Right lobe of liver (tissue), 6 donors: Measurements from ENCODE around the gene C2CD4D. TPM values are rescaled to one million over a fixed set of nuclear protein-coding genes. Genes with fewer than 3 reads are reported as not detected.

Source experiments
- ATAC-seq, 4 donors: fragments of 200-7000 bp; cut with Tn5 transposase; one replicate each; pipeline ENCODE4 v1.9.1; 2020; ENCODE audit warnings: mild to moderate bottlenecking in 4 of 4, moderate library complexity in 4 of 4
- DNase-seq, 3 donors: peaks; one replicate each; pipeline ENCODE4 v3.0.0-alpha.2; 2020
- H3K27ac ChIP-seq, 3 donors: fragments of 200-600 bp; one replicate each; pipeline ENCODE4 v1.8.0; 2022
- H3K27me3 ChIP-seq, 2 donors: fragments of 200-600 bp; one replicate each; pipeline ENCODE4 v1.8.0; 2022
- H3K36me3 ChIP-seq, 4 donors: fragments of 200-600 bp; sonication (generic) in 1 of 4; one replicate each; pipeline versions ENCODE4 v1.5.1 to v1.8.0; 2017 to 2022; ENCODE audit warnings: control low read depth in 1 of 4
- H3K4me1 ChIP-seq, 4 donors: fragments of 200-600 bp; sonication (generic) in 1 of 4; one replicate each; pipeline versions ENCODE4 v1.5.1 to v1.8.0; 2017 to 2022; ENCODE audit warnings: control low read depth in 1 of 4
- H3K4me3 ChIP-seq, 3 donors: fragments of 200-600 bp; one replicate each; pipeline ENCODE4 v1.8.0; 2022
- H3K9me3 ChIP-seq, 4 donors: fragments of 200-600 bp; sonication (generic) in 1 of 4; one replicate each; pipeline versions ENCODE4 v1.5.1 to v1.8.0; 2017 to 2022; ENCODE audit warnings: control low read depth in 1 of 4
- CTCF ChIP-seq, 4 donors: fragments of 200-600 bp in 3 of 4; fragments of 450-650 bp in 1 of 4; IDR thresholded peaks; one replicate each; pipeline versions ENCODE4 v1.5.1 to v1.8.0; 2016 to 2022; ENCODE audit warnings: antibody characterized with exemption in 4 of 4, mild to moderate bottlenecking in 2 of 4
- POLR2A ChIP-seq: fragments of 450-650 bp; IDR thresholded peaks from one replicate; pipeline ENCODE4 v1.6.1; 2017; ENCODE audit warnings: antibody characterized with exemption, mild to moderate bottlenecking
- WGBS: methylation state at CpG from one replicate; pipeline ENCODE4 v1.1.6; 2018; ENCODE audit warnings: low coverage, low lambda C conversion rate; ENCODE audit not compliant: insufficient coverage; ENCODE audit errors: missing lambda C conversion rate; 5-methylcytosine and 5-hydroxymethylcytosine counted together
- intact Hi-C, 2 donors: fragments of 100-400 bp; cut with DNase I; formaldehyde crosslinking; loops; one replicate each; pipeline versions ENCODE4 v1.11.2 to v1.14.1; 2022
- total RNA-seq, 6 experiments: library from RNA; depleted of rRNA in 2 of 6; stranded (reverse); fragments of >200 nt in 2 of 6; fragmentation: NEBNext Ultra II Directional in 3 of 6; extraction: Animal tissue kit (Norgen Biotek cat#: 25700) in 3 of 6; gene quantifications; one replicate each; pipeline versions ENCODE4 v1.1.0 to v1.2.4, GENCODE V29; 2016 to 2023
- donor health status: DM: no; HTN: yes; CAD: no.
- donor health status: DM: no; HTN: no; CAD: no.
- donor health status: DM: no; HTN: no; CAD: no.
- donor health status: DM: no; HTN: yes; CAD: no.
- donor health status: DM: no; HTN: yes; CAD: no.

The C2CD4D gene
- total RNA-seq, 6 experiments from 2014 or later, result not detected

- no peak for DNase-seq
- ATAC-seq, result no peak
- intact Hi-C loops, result no loop called here
- H3K27ac ChIP-seq, result peak overlapping the region; percentile 62 to 88 (median 71)
- TF ChIP-seq CTCF (IDR thresholded peaks at IDR 0.05) (no peak), POLR2A (no peak)
- H3K27me3 ChIP-seq, result no peaks in the 10 kb centered on the region
- peaks cover 0 to 4% (median 1%) of the 10 kb centered on the region in 4 donors for H3K36me3 ChIP-seq
- no peaks in the 10 kb centered on the region for H3K9me3 ChIP-seq
- 16% methylated on average over 3 of the region's 4 CpGs for WGBS
- H3K4me3 ChIP-seq, result peak overlapping the region; percentile 57 to 74 (median 72)
- H3K4me1 ChIP-seq, result peaks cover 0 to 81% (median 32%) of the 10 kb centered on the region in 4 donors
These were observed 8.4 kb downstream of the C2CD4D start for GRCh38 chr1:151831256-151831591.

GRCh38 chr1:151830055-151830454 lies 9.6 kb downstream of the C2CD4D start:
- H3K27ac ChIP-seq, result no peak overlapping the region
- no peaks in the 10 kb centered on the region for H3K27me3 ChIP-seq
- no peaks in the 10 kb centered on the region for H3K9me3 ChIP-seq
- H3K36me3 ChIP-seq, result peaks cover 0 to 4% (median 1%) of the 10 kb centered on the region in 4 donors
- WGBS, result 25% methylated on average over 3 of the region's 6 CpGs
- TF ChIP-seq POLR2A (no peak), CTCF (IDR thresholded peaks at IDR 0.05) (no peak)
- peaks cover 0 to 77% (median 30%) of the 10 kb centered on the region in 4 donors for H3K4me1 ChIP-seq
- DNase-seq, result peak in 1 of 3 donors; percentile 39
- H3K4me3 ChIP-seq, result peak overlapping the region in 2 of 3 donors; percentile 36 to 74
- intact Hi-C loops, result no loop called here
- ATAC-seq, result no peak

DNA sequence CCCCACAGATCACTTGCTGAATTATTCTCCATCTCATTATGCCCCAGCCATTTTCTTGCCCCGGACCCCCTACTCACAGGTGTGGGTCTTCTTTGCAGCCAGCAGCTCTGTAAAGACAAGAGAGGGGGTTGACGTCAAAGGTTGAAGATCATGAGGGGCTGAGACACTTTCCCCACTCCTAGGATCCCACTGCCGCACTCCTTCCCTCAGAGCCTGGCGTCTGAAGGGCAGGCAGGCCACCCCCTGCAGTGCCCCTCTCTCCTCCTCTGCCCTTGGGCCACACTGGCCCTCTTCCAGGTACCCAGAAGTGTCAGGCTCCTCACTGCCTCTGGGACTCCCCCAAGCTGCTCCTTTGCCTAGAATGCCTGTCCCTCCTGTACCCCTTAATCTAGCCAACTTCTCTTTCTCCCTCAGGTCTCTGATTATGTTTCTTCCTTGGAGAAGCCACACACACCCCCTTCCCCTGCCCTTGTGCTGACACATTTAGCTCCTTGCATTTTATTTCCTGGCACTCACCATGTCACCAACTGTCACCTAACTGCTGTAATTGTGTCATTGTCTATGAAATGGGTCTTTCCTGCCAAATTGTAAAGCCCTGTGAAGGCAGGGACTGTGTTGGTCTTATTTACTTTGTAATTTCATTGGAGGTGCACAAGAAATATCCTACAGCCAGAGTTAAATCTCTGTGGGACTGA lies 10.1 kb downstream of the C2CD4D start:
- Histone ChIP-seq H3K27me3 (no peaks in the 10 kb centered on the region), H3K27ac (no peak overlapping the region), H3K36me3 (peaks cover 0 to 4% (median 1%) of the 10 kb centered on the region in 4 donors), H3K4me1 (peaks cover 0 to 75% (median 27%) of the 10 kb centered on the region in 4 donors), H3K4me3 (no peak overlapping the region), H3K9me3 (no peaks in the 10 kb centered on the region)
- TF ChIP-seq POLR2A (no peak), CTCF (IDR thresholded peaks at IDR 0.05) (no peak)
- WGBS, result 21% methylated on average over 2 of the region's 4 CpGs
- intact Hi-C loops, result no loop called here
- ATAC-seq, result no peak
- DNase-seq, result peak in 1 of 3 donors; percentile 13

- DNase-seq (peak in 2 of 3 donors; percentile 62 to 69), ATAC-seq (peak in 1 of 4 donors; percentile 3)
- Histone ChIP-seq H3K27me3 (no peaks in the 10 kb centered on the region), H3K9me3 (no peaks in the 10 kb centered on the region), H3K27ac (no peak overlapping the region), H3K36me3 (peaks cover 0 to 4% (median 1%) of the 10 kb centered on the region in 4 donors), H3K4me3 (no peak overlapping the region), H3K4me1 (peaks cover 0 to 69% (median 25%) of the 10 kb centered on the region in 4 donors)
- no peak for TF ChIP-seq CTCF (IDR thresholded peaks at IDR 0.05)
- no peak for TF ChIP-seq POLR2A
- intact Hi-C loops, result no loop called here
- WGBS, result 2% methylated on average over 5 of the region's 12 CpGs
These were observed 10.7 kb downstream of the C2CD4D start for GRCh38 chr1:151828921-151829320.
